Right cardiac atrium (tissue), 5 donors: ENCODE measurements around the gene TRIM46. TPM values are rescaled to one million over a fixed set of nuclear protein-coding genes. Genes with fewer than 3 reads are reported as not detected.
A peak's percentile ranks its signal among the peaks of the same experiment; 100 is the strongest.

ENCODE experiments used
- ATAC-seq, 2 donors: fragments of 200-7000 bp; cut with Tn5 transposase; one replicate each; pipeline versions ENCODE4 v1.8.0 to v1.9.1; 2020; ENCODE audit warnings: moderate library complexity in 2 of 2, mild to moderate bottlenecking in 1 of 2
- DNase-seq, 3 donors: peaks; one replicate each; pipeline ENCODE4 v3.0.0-alpha.2; 2020
- H3K27ac ChIP-seq: one replicate; pipeline ENCODE4 v1.5.1; 2013; ENCODE audit warnings: mild to moderate bottlenecking, low read length, control low read depth, moderate library complexity
- H3K27me3 ChIP-seq: one replicate; pipeline ENCODE4 v1.6.1; 2013; ENCODE audit not compliant: control insufficient read depth, insufficient read depth
- H3K4me1 ChIP-seq: one replicate; pipeline ENCODE4 v1.6.1; 2013; ENCODE audit warnings: low read length; ENCODE audit not compliant: control insufficient read depth, insufficient read depth
- H3K4me3 ChIP-seq: one replicate; pipeline ENCODE4 v1.5.1; 2013; ENCODE audit warnings: low read length, control low read depth
- H3K9me3 ChIP-seq: one replicate; pipeline ENCODE4 v1.6.1; 2013; ENCODE audit warnings: low read length; ENCODE audit not compliant: control insufficient read depth
- WGBS: extraction: QIAGEN DNeasy Blood & Tissue Kit; methylation state at CpG from one replicate; pipeline ENCODE4 v1.1.7; 2013; 5-methylcytosine and 5-hydroxymethylcytosine counted together
- intact Hi-C, 4 donors: fragments of 100-400 bp; cut with DNase I; formaldehyde crosslinking; loops; one replicate each; pipeline versions ENCODE4 v1.11.0 to v1.14.0; 2022 to 2023
- polyA plus RNA-seq: library from polyadenylated mRNA; stranded (reverse); fragments of 200-250 nt; gene quantifications from one replicate; pipeline ENCODE4 v1.2.3, GENCODE V29; 2013
- total RNA-seq, 4 donors: library from RNA; stranded (reverse); fragmentation: NEBNext Ultra II Directional; extraction: Animal tissue kit (Norgen Biotek cat#: 25700); gene quantifications; one replicate each; pipeline ENCODE4 v1.2.1, GENCODE V29; 2021
- donor health status: healthy with polysubstance abuse.
- donor health status: DM: no; HTN: yes; CAD: no.
- donor health status: DM: no; HTN: no; CAD: no.
- donor health status: DM: no; HTN: yes; CAD: no; lungs with severe emphysema.
- donor health status: DM: yes; HTN: yes; CAD: no.

Gene TRIM46
- total and polyA plus RNA-seq, 5 donors = 0.17 to 0.37 (median 0.25) TPM

DNA sequence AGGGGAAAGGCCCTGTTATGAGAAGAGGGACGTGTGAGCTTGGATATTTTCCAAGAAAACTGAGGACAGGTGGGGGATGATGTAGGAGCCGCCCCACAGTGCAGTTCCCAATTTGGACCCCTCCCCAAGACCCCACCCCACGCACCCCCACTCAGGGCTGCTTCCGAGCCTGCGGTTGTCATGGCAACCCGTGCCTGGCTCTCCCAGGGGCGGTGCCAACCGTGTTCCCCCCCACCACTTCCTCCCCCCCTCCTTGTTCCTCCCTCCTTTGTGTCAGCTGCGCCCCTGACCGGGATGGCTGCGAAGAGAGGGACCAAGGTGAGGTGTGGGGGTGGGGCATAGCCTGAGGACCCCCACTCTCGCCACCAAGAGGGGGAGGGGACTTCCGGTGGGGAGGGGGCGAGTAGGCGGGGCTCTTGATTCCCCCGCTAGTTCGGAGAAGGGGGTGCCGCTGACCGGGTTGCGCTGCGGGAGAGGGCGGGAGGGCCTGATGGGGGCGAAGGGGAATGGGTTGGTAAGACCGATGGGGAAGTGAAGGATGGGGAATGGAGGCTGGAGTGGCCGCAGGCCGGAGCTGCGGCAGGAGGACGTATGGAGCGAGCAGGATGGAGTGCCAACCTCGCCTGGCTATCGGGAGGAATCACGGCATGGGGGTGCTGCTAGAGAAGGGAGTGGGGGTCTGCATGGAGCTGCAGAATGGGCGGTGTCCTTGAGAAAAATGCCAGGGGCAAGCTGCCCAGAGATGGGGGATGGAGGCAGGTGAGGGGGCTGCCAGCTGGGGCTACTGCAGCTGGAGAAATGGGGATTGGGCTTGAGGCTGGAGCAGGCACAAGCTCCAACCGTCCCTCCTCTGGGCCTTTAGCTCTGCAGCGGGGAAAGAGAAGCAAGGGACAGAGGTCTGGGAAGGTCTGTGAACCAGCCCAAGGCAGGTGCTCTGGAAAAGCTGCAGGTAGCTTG, 953 bp downstream of the TRIM46 start:
- H3K4me1 ChIP-seq = no peaks in the 10 kb centered on the region
- no peaks in the 10 kb centered on the region for H3K27me3 ChIP-seq
- no peak overlapping the region for H3K27ac ChIP-seq
- ATAC-seq (no peak), DNase-seq (peak in 2 of 3 donors; percentile 64 to 73)
- WGBS = 7% methylated on average over 35 of the region's 35 CpGs
- H3K9me3 ChIP-seq = no peaks in the 10 kb centered on the region
- no peak overlapping the region for H3K4me3 ChIP-seq
- intact Hi-C loops = loop anchor here in 2 of 4 donors (10.0 kb wide), 1 partner anchor 50 kb away; no protein-coding TSS in a partner anchor

- intact Hi-C loops = loop anchor here in 2 of 4 donors (10.0 kb wide), 1 partner anchor 49 kb away; no protein-coding TSS in a partner anchor
- ATAC-seq (no peak), DNase-seq (peak in 1 of 3 donors; percentile 54)
- Histone ChIP-seq H3K27me3 (no peaks in the 10 kb centered on the region), H3K4me3 (no peak overlapping the region), H3K4me1 (no peaks in the 10 kb centered on the region), H3K9me3 (no peaks in the 10 kb centered on the region), H3K27ac (no peak overlapping the region)
- 84% methylated on average over 12 of the region's 12 CpGs for WGBS
These were observed 1.8 kb downstream of the TRIM46 start for GRCh38 chr1:155175281-155175926.

- intact Hi-C loops = loop anchor here in 2 of 4 donors (10.0 kb wide), 1 partner anchor 49 kb away; no protein-coding TSS in a partner anchor
- DNase-seq (no peak), ATAC-seq (no peak)
- H3K27me3 ChIP-seq = no peaks in the 10 kb centered on the region
- no peak overlapping the region for H3K27ac ChIP-seq
- H3K4me3 ChIP-seq = no peak overlapping the region
- H3K9me3 ChIP-seq = no peaks in the 10 kb centered on the region
- no peaks in the 10 kb centered on the region for H3K4me1 ChIP-seq
- 83% methylated on average over 9 of the region's 9 CpGs for WGBS
These were observed 2.3 kb downstream of the TRIM46 start for GRCh38 chr1:155175927-155176371.

DNA sequence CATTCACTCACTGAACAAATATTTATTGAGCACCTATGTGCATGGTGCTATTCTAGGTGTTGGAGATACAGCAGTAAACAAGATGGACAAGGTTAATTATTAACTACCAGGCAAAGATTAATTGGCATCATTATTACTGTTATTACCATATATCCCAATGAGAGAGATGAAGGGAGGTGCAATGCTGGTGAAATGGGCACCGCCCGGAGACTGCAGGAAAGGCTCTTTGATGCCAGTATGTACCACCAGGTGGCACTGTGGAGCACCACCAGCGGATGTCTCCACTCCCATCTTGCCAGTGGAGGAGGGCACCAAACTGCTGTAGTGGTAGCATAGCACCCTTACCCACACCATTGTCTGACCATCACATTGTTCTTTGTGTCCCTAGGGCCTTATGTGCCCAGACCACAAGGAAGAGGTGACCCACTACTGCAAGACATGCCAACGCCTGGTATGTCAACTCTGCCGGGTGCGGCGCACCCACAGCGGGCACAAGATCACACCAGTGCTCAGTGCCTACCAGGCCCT, 3.0 kb downstream of the TRIM46 start:
- no peaks in the 10 kb centered on the region for H3K9me3 ChIP-seq
- no peaks in the 10 kb centered on the region for H3K27me3 ChIP-seq
- ATAC-seq = peak; percentile 55 to 56
- no peak overlapping the region for H3K4me3 ChIP-seq
- H3K4me1 ChIP-seq = no peaks in the 10 kb centered on the region
- intact Hi-C loops = loop anchor here in 2 of 4 donors (10.0 kb wide), 1 partner anchor 48 kb away; no protein-coding TSS in a partner anchor
- WGBS = 63% methylated on average over 8 of the region's 8 CpGs
- no peak overlapping the region for H3K27ac ChIP-seq
- peak; percentile 84 to 94 (median 89) for DNase-seq

- no peak overlapping the region for H3K27ac ChIP-seq
- H3K4me3 ChIP-seq = no peak overlapping the region
- ATAC-seq (no peak), DNase-seq (no peak)
- 80% methylated on average over 11 of the region's 11 CpGs for WGBS
- no peaks in the 10 kb centered on the region for H3K4me1 ChIP-seq
- H3K27me3 ChIP-seq = no peaks in the 10 kb centered on the region
- intact Hi-C loops = loop anchor here in 2 of 4 donors (10.0 kb wide), 1 partner anchor 47 kb away; no protein-coding TSS in a partner anchor
- no peaks in the 10 kb centered on the region for H3K9me3 ChIP-seq
These were observed 3.7 kb downstream of the TRIM46 start for GRCh38 chr1:155177192-155177917.

DNA sequence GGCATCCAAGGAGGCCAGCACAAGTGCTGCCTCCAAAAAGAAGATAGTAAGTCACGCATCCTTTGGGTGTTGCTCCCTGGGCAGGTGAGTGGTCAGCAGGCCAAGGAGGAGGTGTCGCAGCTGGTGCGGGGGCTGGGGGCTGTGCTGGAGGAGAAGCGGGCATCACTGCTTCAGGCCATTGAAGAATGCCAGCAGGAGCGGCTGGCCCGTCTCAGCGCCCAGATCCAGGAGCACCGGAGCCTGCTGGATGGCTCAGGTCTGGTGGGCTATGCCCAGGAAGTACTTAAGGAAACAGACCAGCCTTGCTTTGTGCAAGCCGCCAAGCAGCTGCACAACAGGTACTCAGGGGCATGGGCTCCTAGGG, 4.3 kb downstream of the TRIM46 start:
- no peak overlapping the region for H3K4me3 ChIP-seq
- WGBS = 97% methylated on average over 9 of the region's 9 CpGs
- no peaks in the 10 kb centered on the region for H3K4me1 ChIP-seq
- H3K9me3 ChIP-seq = no peaks in the 10 kb centered on the region
- ATAC-seq (no peak), DNase-seq (peak in 1 of 3 donors; percentile 55)
- H3K27me3 ChIP-seq = no peaks in the 10 kb centered on the region
- intact Hi-C loops = loop anchor here in 2 of 4 donors (10.0 kb wide), 1 partner anchor 47 kb away; no protein-coding TSS in a partner anchor
- H3K27ac ChIP-seq = no peak overlapping the region

DNA sequence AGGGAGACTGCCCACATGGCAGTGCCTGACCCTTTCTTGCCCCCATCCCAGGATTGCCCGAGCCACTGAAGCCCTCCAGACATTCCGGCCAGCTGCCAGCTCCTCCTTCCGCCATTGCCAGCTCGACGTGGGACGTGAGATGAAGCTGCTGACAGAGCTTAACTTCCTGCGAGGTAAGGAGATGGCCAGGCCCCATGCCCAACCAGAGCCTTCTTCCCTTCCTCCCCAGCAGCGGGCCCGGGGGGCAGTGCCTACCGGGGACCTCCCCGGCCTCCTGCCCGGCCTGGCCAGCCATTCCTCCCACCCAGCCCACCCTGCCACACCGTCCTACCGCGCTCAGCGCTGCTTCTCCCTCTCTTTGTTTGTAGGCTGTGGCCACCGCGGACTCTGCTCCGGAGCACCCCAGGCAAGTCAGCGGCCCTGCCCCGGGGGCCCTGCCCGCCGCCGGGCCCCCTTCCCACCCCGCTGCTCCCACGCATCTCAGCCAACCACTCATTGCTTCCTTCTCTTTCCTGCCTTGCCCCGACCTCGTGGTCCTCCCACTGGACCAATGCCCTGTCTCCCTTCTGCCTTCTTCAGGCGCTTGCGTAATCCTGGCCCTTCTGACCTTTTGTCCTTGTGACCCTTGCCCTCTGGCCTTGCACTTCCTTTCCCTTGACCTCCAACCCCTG, 4.9 kb downstream of the TRIM46 start:
- Histone ChIP-seq H3K4me1 (no peaks in the 10 kb centered on the region), H3K4me3 (no peak overlapping the region), H3K27ac (no peak overlapping the region), H3K27me3 (no peaks in the 10 kb centered on the region), H3K9me3 (no peaks in the 10 kb centered on the region)
- intact Hi-C loops = loop anchor here in 2 of 4 donors (10.0 kb wide), 1 partner anchor 46 kb away; no protein-coding TSS in a partner anchor
- WGBS = 77% methylated on average over 30 of the region's 30 CpGs
- DNase-seq (peak in 1 of 3 donors; percentile 45), ATAC-seq (no peak)

DNA sequence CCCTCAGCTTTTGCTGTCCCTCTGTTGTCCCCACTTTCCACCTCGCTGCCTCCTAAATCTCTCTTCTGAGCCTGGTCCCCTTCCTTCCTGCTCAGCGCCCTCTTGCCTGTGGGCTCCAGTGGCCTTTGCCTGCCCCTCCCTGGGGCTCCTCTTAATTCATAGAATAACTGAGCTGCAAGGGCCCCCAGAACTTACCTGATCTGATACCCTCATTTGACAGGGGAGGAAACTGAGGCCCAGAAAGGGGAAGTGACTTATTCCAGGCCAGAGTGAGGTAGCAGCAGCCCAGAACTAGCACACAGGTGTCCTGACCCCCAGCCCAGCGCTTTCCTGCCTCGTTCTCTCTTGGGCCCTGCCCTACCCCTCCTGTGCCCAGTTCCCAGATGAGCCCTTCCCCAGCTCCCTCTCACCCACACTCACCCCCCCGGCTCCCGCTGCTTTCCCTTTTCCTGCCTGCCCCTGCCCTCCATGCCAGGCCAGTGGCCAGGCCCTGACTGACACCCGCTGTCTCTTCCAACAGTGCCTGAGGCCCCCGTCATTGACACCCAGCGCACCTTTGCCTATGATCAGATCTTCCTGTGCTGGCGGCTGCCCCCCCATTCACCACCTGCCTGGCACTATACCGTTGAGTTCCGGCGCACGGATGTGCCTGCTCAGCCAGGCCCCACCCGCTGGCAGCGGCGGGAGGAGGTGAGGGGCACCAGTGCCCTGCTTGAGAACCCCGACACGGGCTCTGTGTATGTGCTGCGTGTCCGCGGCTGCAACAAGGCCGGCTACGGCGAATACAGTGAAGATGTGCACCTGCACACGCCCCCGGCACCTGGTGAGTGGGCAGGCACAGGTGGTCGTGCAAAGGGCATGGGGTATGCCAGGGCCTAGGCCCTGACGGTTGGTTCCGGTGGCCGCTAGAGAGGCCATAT, 5.7 kb downstream of the TRIM46 start:
- intact Hi-C loops = loop anchor here in 2 of 4 donors (10.0 kb wide), 1 partner anchor 45 kb away; no protein-coding TSS in a partner anchor
- Histone ChIP-seq H3K4me1 (no peaks in the 10 kb centered on the region), H3K27me3 (no peaks in the 10 kb centered on the region), H3K27ac (no peak overlapping the region), H3K9me3 (no peaks in the 10 kb centered on the region), H3K4me3 (no peak overlapping the region)
- DNase-seq (peak in 1 of 3 donors; percentile 48), ATAC-seq (no peak)
- WGBS = 93% methylated on average over 31 of the region's 31 CpGs

DNA sequence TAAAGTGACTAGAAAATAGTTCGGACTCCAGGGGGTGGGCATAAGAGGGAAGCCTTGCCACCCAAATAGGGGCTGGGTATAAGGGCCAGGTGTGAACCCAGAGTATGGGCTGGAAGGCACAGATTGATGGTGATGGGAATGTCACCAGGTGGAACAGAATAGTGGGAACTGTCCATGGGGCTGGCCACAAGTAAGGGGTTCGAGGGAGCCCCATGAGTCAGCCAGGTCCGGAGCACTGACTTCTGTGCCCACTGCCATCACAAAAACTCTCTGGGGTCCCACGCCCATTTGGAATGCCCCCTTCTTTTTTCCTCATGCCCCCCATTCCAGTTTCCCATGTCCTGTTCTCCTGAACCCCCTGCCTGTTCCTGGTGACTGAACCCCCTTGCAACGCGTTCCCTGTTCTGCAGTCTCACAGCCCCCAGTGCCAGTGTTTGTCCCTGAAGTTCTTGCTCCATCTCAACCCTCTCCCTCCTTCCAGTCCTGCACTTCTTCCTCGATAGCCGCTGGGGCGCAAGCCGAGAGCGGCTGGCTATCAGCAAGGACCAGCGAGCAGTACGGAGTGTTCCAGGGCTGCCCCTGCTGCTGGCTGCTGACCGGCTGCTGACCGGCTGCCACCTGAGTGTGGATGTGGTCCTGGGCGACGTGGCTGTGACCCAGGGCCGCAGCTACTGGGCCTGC, 7.9 kb downstream of the TRIM46 start:
- no peak overlapping the region for H3K27ac ChIP-seq
- intact Hi-C loops = no loop called here
- no peaks in the 10 kb centered on the region for H3K27me3 ChIP-seq
- 89% methylated on average over 18 of the region's 18 CpGs for WGBS
- no peak for DNase-seq
- H3K4me1 ChIP-seq = no peaks in the 10 kb centered on the region
- ATAC-seq = no peak
- H3K4me3 ChIP-seq = no peak overlapping the region
- H3K9me3 ChIP-seq = no peaks in the 10 kb centered on the region
